Neuronal stem cell (in vitro differentiated cells): ENCODE data around the gene WDR38.

ENCODE experiments used
- DNase-seq: peaks from one replicate; pipeline ENCODE4 v3.0.0-alpha.2; 2013; ENCODE audit warnings: low spot score
- H2AFZ ChIP-seq: one replicate; pipeline ENCODE4 v1.6.1; 2013; ENCODE audit warnings: mild to moderate bottlenecking, low read length, inconsistent platforms
- H2AK5ac ChIP-seq: 2 replicates; pipeline ENCODE4 v1.6.1; 2013; ENCODE audit warnings: low read depth, mild to moderate bottlenecking, inconsistent platforms, low read length, moderate library complexity, mixed read lengths
- H2BK120ac ChIP-seq: 2 replicates; pipeline ENCODE4 v1.6.1; 2013; ENCODE audit warnings: low read depth, mild to moderate bottlenecking, inconsistent platforms, low read length, moderate library complexity, mixed read lengths
- H2BK12ac ChIP-seq: one replicate; pipeline ENCODE4 v1.6.1; 2013; ENCODE audit warnings: low read length, inconsistent platforms
- H2BK15ac ChIP-seq: 2 replicates; pipeline ENCODE4 v1.6.1; 2013; ENCODE audit warnings: mild to moderate bottlenecking, low read length, inconsistent platforms, mixed read lengths
- H2BK5ac ChIP-seq: one replicate; pipeline ENCODE4 v1.6.1; 2013; ENCODE audit warnings: inconsistent platforms, mild to moderate bottlenecking, low read length, moderate library complexity
- H3K14ac ChIP-seq: one replicate; pipeline ENCODE4 v1.6.1; 2013; ENCODE audit warnings: low read length, inconsistent platforms
- H3K18ac ChIP-seq: 2 replicates; pipeline ENCODE4 v1.6.1; 2013; ENCODE audit warnings: low read length, inconsistent platforms
- H3K23ac ChIP-seq: 2 replicates; pipeline ENCODE4 v1.6.1; 2013; ENCODE audit warnings: low read depth, mild to moderate bottlenecking, mixed read lengths, low read length, inconsistent platforms; ENCODE audit not compliant: poor library complexity
- H3K27ac ChIP-seq: replicated peaks from 3 replicates; pipeline ENCODE4 v1.5.1; 2013; ENCODE audit warnings: low read length, inconsistent platforms
- H3K27me3 ChIP-seq, 3 experiments: 2 replicates each; pipeline ENCODE4 v1.6.1; 2013; ENCODE audit warnings: low read length in 3 of 3, mild to moderate bottlenecking in 2 of 3, inconsistent platforms in 1 of 3, low read depth in 1 of 3, mixed read lengths in 1 of 3, moderate library complexity in 1 of 3; ENCODE audit not compliant: control insufficient read depth in 3 of 3, insufficient read depth in 3 of 3
- H3K36me3 ChIP-seq, 2 donors: replicated peaks in 1 of 2; 2 replicates each; pipeline ENCODE4 v1.6.1; 2013; ENCODE audit warnings: low read length in 2 of 2; ENCODE audit not compliant: control insufficient read depth in 2 of 2, insufficient read depth in 2 of 2
- H3K4ac ChIP-seq: 2 replicates; pipeline ENCODE4 v1.6.1; 2013; ENCODE audit warnings: inconsistent platforms, mild to moderate bottlenecking, low read length, moderate library complexity
- H3K4me1 ChIP-seq, 2 donors: 1 replicate in 1 of 2; 2 replicates in 1 of 2; pipeline ENCODE4 v1.6.1; 2013; ENCODE audit warnings: low read length in 2 of 2, low read depth in 1 of 2; ENCODE audit not compliant: control insufficient read depth in 2 of 2, insufficient read depth in 1 of 2
- H3K4me2 ChIP-seq: one replicate; pipeline ENCODE4 v1.6.1; 2013; ENCODE audit warnings: mild to moderate bottlenecking, low read length, inconsistent platforms; ENCODE audit not compliant: insufficient read depth, poor library complexity, severe bottlenecking
- H3K4me3 ChIP-seq, 2 donors: 2 replicates each; pipeline ENCODE4 v1.5.1; 2013; ENCODE audit warnings: low read length in 2 of 2, mild to moderate bottlenecking in 2 of 2, inconsistent platforms in 1 of 2, moderate library complexity in 1 of 2
- H3K79me1 ChIP-seq: one replicate; pipeline ENCODE4 v1.6.1; 2013; ENCODE audit warnings: low read depth, mild to moderate bottlenecking, inconsistent platforms, low read length, moderate library complexity
- H3K9ac ChIP-seq: one replicate; pipeline ENCODE4 v1.6.1; 2013; ENCODE audit warnings: mild to moderate bottlenecking, low read depth, low read length, inconsistent platforms; ENCODE audit not compliant: poor library complexity
- H3K9me3 ChIP-seq, 2 donors: replicated peaks in 1 of 2; 2 replicates each; pipeline versions ENCODE3 to v1.6.1; 2013; ENCODE audit warnings: low read length in 2 of 2, mild to moderate bottlenecking in 2 of 2, inconsistent platforms in 1 of 2, low read depth in 1 of 2, mixed read lengths in 1 of 2, moderate library complexity in 1 of 2; ENCODE audit not compliant: control insufficient read depth in 2 of 2, insufficient read depth in 1 of 2
- H4K8ac ChIP-seq: one replicate; pipeline ENCODE4 v1.6.1; 2013; ENCODE audit warnings: low read depth, mild to moderate bottlenecking, inconsistent platforms, low read length, moderate library complexity
- H4K91ac ChIP-seq: one replicate; pipeline ENCODE4 v1.6.1; 2013; ENCODE audit warnings: low read length, low read depth, mild to moderate bottlenecking, inconsistent platforms; ENCODE audit not compliant: poor library complexity
- WGBS, 2 donors: extraction: QIAGEN DNeasy Blood & Tissue Kit; methylation state at CpG; one replicate each; pipeline ENCODE4 v1.1.7; 2013; ENCODE audit warnings: missing lambda C conversion rate in 2 of 2, mixed read lengths in 1 of 2; ENCODE audit not compliant: insufficient read length in 2 of 2, insufficient replicate concordance in 1 of 2; ENCODE audit errors: extremely low coverage in 2 of 2; 5-methylcytosine and 5-hydroxymethylcytosine counted together

WDR38 gene

GRCh38 chr9:124855944-124856765, 2.9 kb downstream of the WDR38 start:
- H3K4me3 ChIP-seq = no peak overlapping the region
- peaks cover 7% of the 10 kb centered on the region for H3K79me1 ChIP-seq
- peaks cover 10 to 19% of the 10 kb centered on the region in 2 donors for H3K4me1 ChIP-seq
- H3K27ac ChIP-seq = no peak overlapping the region
- peaks cover 0 to 3% (median 0%) of the 10 kb centered on the region in 3 experiments for H3K27me3 ChIP-seq
- no peak overlapping the region for H2BK12ac ChIP-seq
- no peak overlapping the region for H2BK120ac ChIP-seq
- H3K23ac ChIP-seq = peak overlapping the region; percentile 47
- peak overlapping the region; percentile 72 for H3K9ac ChIP-seq
- H3K18ac ChIP-seq = no peak overlapping the region
- H3K4ac ChIP-seq = no peak overlapping the region
- no peaks in the 10 kb centered on the region for H3K9me3 ChIP-seq
- DNase-seq = no peak
- WGBS, 2 donors = no CpG with 5 or more reads among the region's 16 CpGs
- peak overlapping the region; percentile 90 for H4K8ac ChIP-seq
- no peak overlapping the region for H3K14ac ChIP-seq
- H2BK5ac ChIP-seq = peak overlapping the region; percentile 45
- no peak overlapping the region for H4K91ac ChIP-seq
- H3K36me3 ChIP-seq = peaks cover 43 to 50% of the 10 kb centered on the region in 2 donors
- no peak overlapping the region for H2BK15ac ChIP-seq
- no peak overlapping the region for H2AFZ ChIP-seq
- no peak overlapping the region for H3K4me2 ChIP-seq
- no peak overlapping the region for H2AK5ac ChIP-seq

- Histone ChIP-seq H3K9ac (no peak overlapping the region), H3K36me3 (peaks cover 43 to 51% of the 10 kb centered on the region in 2 donors), H3K4me1 (peaks cover 10 to 15% of the 10 kb centered on the region in 2 donors), H3K14ac (no peak overlapping the region), H3K4me2 (no peak overlapping the region), H3K79me1 (peaks cover 12% of the 10 kb centered on the region), H2BK15ac (no peak overlapping the region), H4K8ac (no peak overlapping the region), H2BK5ac (no peak overlapping the region), H2BK120ac (no peak overlapping the region), H3K27me3 (no peaks in the 10 kb centered on the region), H3K23ac (no peak overlapping the region), H3K4me3 (no peak overlapping the region), H2AFZ (no peak overlapping the region), H3K4ac (no peak overlapping the region), H2BK12ac (no peak overlapping the region), H3K9me3 (no peaks in the 10 kb centered on the region), H3K27ac (no peak overlapping the region), H4K91ac (no peak overlapping the region), H2AK5ac (no peak overlapping the region), H3K18ac (no peak overlapping the region)
- no CpG with 5 or more reads among the region's 24 CpGs for WGBS, 2 donors
- no peak for DNase-seq
These were observed 4.4 kb downstream of the WDR38 start for GRCh38 chr9:124857533-124858162.

GRCh38 chr9:124858330-124859046, 5.2 kb downstream of the WDR38 start:
- H2BK12ac ChIP-seq = no peak overlapping the region
- peak overlapping the region in 1 of 2 donors; percentile 37 for H3K4me3 ChIP-seq
- H3K9ac ChIP-seq = peak overlapping the region; percentile 45
- no peak overlapping the region for H3K18ac ChIP-seq
- DNase-seq = no peak
- H4K91ac ChIP-seq = no peak overlapping the region
- H3K14ac ChIP-seq = no peak overlapping the region
- H2BK5ac ChIP-seq = no peak overlapping the region
- H2BK120ac ChIP-seq = no peak overlapping the region
- no peak overlapping the region for H2AFZ ChIP-seq
- H4K8ac ChIP-seq = no peak overlapping the region
- WGBS, 2 donors = no CpG with 5 or more reads among the region's 9 CpGs
- no peak overlapping the region for H3K23ac ChIP-seq
- H3K4me2 ChIP-seq = no peak overlapping the region
- H3K9me3 ChIP-seq = no peaks in the 10 kb centered on the region
- H3K27ac ChIP-seq = no peak overlapping the region
- H2AK5ac ChIP-seq = no peak overlapping the region
- peaks cover 43 to 51% of the 10 kb centered on the region in 2 donors for H3K36me3 ChIP-seq
- no peaks in the 10 kb centered on the region for H3K27me3 ChIP-seq
- no peak overlapping the region for H2BK15ac ChIP-seq
- H3K4ac ChIP-seq = no peak overlapping the region
- H3K79me1 ChIP-seq = peaks cover 12% of the 10 kb centered on the region
- H3K4me1 ChIP-seq = peaks cover 8 to 11% of the 10 kb centered on the region in 2 donors
